Vagina (tissue), 2 donors: ENCODE results near the gene SSUH2.

ENCODE experiments used
- POLR2A ChIP-seq, 2 donors: fragments of 450-650 bp; IDR thresholded peaks; one replicate each; pipeline ENCODE4 v1.6.1; 2017; ENCODE audit warnings: antibody characterized with exemption in 2 of 2, mild to moderate bottlenecking in 2 of 2, moderate library complexity in 2 of 2
- POLR2AphosphoS5 ChIP-seq, 2 donors: sonication (generic); formaldehyde crosslinking; IDR thresholded peaks; one replicate each; pipeline ENCODE4 v1.9.0; 2017; ENCODE audit warnings: antibody characterized with exemption in 2 of 2, mild to moderate bottlenecking in 2 of 2, low read depth in 1 of 2; ENCODE audit not compliant: insufficient read depth in 1 of 2
- TF ChIP-seq, protein P1 (sequence below), 3 experiments: fragments of 450-650 bp in 2 of 3; fragments of 200-600 bp in 1 of 3; sonication (generic) in 1 of 3; IDR thresholded peaks; one replicate each; pipeline ENCODE4 v1.5.1; 2017 to 2019; ENCODE audit warnings: antibody characterized with exemption in 3 of 3, mild to moderate bottlenecking in 2 of 3, moderate library complexity in 2 of 3

GRCh38 chr3:8642001-8642400 is 2.6 kb downstream of the SSUH2 start:
- no peak for TF ChIP-seq POLR2A (IDR thresholded peaks at IDR 0.05)
- TF ChIP-seq, protein P1, sequence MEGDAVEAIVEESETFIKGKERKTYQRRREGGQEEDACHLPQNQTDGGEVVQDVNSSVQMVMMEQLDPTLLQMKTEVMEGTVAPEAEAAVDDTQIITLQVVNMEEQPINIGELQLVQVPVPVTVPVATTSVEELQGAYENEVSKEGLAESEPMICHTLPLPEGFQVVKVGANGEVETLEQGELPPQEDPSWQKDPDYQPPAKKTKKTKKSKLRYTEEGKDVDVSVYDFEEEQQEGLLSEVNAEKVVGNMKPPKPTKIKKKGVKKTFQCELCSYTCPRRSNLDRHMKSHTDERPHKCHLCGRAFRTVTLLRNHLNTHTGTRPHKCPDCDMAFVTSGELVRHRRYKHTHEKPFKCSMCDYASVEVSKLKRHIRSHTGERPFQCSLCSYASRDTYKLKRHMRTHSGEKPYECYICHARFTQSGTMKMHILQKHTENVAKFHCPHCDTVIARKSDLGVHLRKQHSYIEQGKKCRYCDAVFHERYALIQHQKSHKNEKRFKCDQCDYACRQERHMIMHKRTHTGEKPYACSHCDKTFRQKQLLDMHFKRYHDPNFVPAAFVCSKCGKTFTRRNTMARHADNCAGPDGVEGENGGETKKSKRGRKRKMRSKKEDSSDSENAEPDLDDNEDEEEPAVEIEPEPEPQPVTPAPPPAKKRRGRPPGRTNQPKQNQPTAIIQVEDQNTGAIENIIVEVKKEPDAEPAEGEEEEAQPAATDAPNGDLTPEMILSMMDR (IDR thresholded peaks at IDR 0.05) = no peak
- TF ChIP-seq POLR2AphosphoS5 (IDR thresholded peaks at IDR 0.05; ENCODE audit: insufficient read depth in 1 of 2, low read depth in 1 of 2) = no peak
